ENCODE data around the gene PARD3.

GRCh38 chr10:34514290-34514689 is 300.8 kb downstream of the PARD3 start:
- no peak for TF ChIP-seq CTCF (IDR thresholded peaks at IDR 0.05)
- TF ChIP-seq POLR2A (IDR thresholded peaks at IDR 0.05) = no peak
